ENCODE data around the gene PLAA. TPM values are rescaled to one million over a fixed set of nuclear protein-coding genes. Genes with fewer than 3 reads are reported as not detected.

The PLAA gene
- total RNA-seq (16.8 TPM), polyA plus RNA-seq (ENCODE audit: insufficient read depth in 1 of 8, insufficient read length in 8 of 8, low replicate concordance in 1 of 8) (10 to 100 TPM; 20.7 to 33.4 (median 29.7) TPM)
- long read RNA-seq, donor 1, full-length matches to known transcripts, result 4 of 4 reads
- long read RNA-seq, donor 1, partial matches to known transcripts, result 0 of 4 reads
- long read RNA-seq, donor 1, other reads (novel, unspliced or antisense), result 0 of 4 reads
- long read RNA-seq, donor 2, result 0 reads
- long read RNA-seq, donor 3, full-length matches to known transcripts, result 10 of 10 reads
- long read RNA-seq, donor 3, partial matches to known transcripts, result 0 of 10 reads
- long read RNA-seq, donor 3, other reads (novel, unspliced or antisense), result 0 of 10 reads
- long read RNA-seq, donor 4, full-length matches to known transcripts, result 2 of 2 reads
- long read RNA-seq, donor 4, partial matches to known transcripts, result 0 of 2 reads
- long read RNA-seq, donor 4, other reads (novel, unspliced or antisense), result 0 of 2 reads
- long read RNA-seq, donor 5, full-length matches to known transcripts, result 7 of 7 reads
- long read RNA-seq, donor 5, partial matches to known transcripts, result 0 of 7 reads
- long read RNA-seq, donor 5, other reads (novel, unspliced or antisense), result 0 of 7 reads
- long read RNA-seq, donor 6, full-length matches to known transcripts, result 8 of 14 reads
- long read RNA-seq, donor 6, partial matches to known transcripts, result 6 of 14 reads
- long read RNA-seq, donor 6, other reads (novel, unspliced or antisense), result 0 of 14 reads
- long read RNA-seq, donor 7, full-length matches to known transcripts, result 3 of 3 reads
- long read RNA-seq, donor 7, partial matches to known transcripts, result 0 of 3 reads
- long read RNA-seq, donor 7, other reads (novel, unspliced or antisense), result 0 of 3 reads
- long read RNA-seq, donor 8, full-length matches to known transcripts, result 6 of 6 reads
- long read RNA-seq, donor 8, partial matches to known transcripts, result 0 of 6 reads
- long read RNA-seq, donor 8, other reads (novel, unspliced or antisense), result 0 of 6 reads
- long read RNA-seq, donor 9, full-length matches to known transcripts, result 2 of 2 reads
- long read RNA-seq, donor 9, partial matches to known transcripts, result 0 of 2 reads
- long read RNA-seq, donor 9, other reads (novel, unspliced or antisense), result 0 of 2 reads
- long read RNA-seq, donor 10, full-length matches to known transcripts, result 5 of 13 reads
- long read RNA-seq, donor 10, partial matches to known transcripts, result 8 of 13 reads
- long read RNA-seq, donor 10, other reads (novel, unspliced or antisense), result 0 of 13 reads
- long read RNA-seq, donor 11, full-length matches to known transcripts, result 9 of 9 reads
- long read RNA-seq, donor 11, partial matches to known transcripts, result 0 of 9 reads
- long read RNA-seq, donor 11, other reads (novel, unspliced or antisense), result 0 of 9 reads

DNA sequence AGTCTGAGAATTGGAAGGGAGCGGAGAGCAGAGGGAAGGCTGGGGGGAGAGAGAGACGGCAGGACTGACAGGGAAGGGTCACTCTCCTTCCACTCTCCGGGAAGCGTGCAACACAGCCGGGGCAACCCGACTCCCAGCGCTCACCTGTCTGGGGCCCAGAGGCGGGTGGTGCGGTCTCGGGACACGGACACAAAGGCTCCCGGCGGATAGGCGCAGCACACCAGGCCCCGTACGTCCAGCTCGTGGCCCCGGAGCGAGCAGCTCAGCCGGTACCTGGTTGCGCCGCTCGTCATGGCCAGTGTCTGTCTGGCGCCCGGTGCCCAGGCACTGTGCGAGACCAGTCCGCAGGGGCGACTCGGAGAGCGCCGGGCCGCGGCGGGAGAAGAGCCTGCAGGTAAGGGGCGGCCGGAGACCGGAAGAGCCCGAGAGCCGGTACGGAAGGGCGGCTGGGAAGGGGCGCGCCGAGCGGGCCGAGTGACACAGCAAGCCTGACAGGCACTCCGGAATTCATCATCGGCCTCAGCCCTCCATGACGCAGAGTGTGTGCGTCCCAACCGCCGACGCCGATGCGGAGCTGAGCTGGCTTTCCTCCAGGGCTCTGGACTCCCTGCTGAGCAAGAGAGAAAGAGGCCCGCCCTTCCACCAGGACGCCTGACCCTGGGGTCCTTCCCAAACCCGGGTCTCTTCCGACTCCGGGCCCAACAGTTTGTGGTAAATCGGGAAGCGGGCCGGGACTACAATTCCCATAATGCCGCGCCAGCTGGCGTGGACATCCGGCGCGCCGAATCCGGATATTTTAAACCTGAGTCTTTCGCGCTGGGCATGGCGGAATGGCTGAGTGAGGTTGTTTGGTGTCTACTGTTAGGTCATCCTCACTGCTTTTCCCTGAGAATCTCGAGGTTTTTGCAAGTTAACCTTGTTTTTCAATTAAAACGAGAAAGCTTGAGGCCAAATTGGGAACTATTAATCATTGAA lies at the start of gene PLAA:
Gene PLAA, minus strand, starts transcription at position 490 of the 975 bp plus-strand sequence. Its CDS starts 197 bp downstream, at position 293.
- no peaks in the 10 kb centered on the region for H3K27me3 ChIP-seq (ENCODE audit: control insufficient read depth, insufficient read depth, low read length)
- H3K9me3 ChIP-seq (replicated peaks; ENCODE audit: control insufficient read depth, low read depth, low read length), result no peaks in the 10 kb centered on the region
- no peaks in the 10 kb centered on the region for H3K36me3 ChIP-seq (ENCODE audit: control insufficient read depth, insufficient read depth, low read length)
- peak within 1 kb of the TSS; percentile 99 for H3K27ac ChIP-seq (ENCODE audit: low read length)
- peak; percentile 97 for DNase-seq
- WGBS (ENCODE audit: insufficient coverage), result under 1% methylated on average over 74 of the region's 76 CpGs
- H3K4me1 ChIP-seq (ENCODE audit: control insufficient read depth, insufficient read depth, low read length), result peaks cover 9% of the 10 kb centered on the region
- H3K4me3 ChIP-seq (ENCODE audit: low read length), result peak within 1 kb of the TSS; percentile 99

DNA sequence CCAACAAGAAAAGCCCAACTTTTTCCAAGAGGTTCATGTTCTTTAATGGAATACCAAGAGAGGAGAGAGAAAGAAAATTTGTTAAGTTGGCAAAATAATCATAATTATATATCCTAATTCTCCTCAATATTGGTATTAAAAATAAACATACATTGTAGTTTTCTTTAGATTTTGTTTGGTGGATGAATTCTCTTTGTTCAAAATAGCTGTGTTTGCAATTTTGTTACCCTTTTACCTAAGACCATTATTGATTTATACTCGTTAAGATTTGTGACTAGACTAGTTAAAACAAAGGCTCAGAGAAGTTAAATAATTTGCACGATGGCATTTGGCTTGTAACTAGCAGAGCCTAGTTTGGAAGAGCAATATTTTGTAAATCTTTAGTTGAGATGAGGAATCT lies 48.8 kb upstream of the PLAA start:
- DNase-seq, result no peak
- peaks cover 2% of the 10 kb centered on the region for H3K36me3 ChIP-seq (ENCODE audit: control insufficient read depth, insufficient read depth, low read length)
- no CpG with 5 or more reads among the region's 2 CpGs for WGBS (ENCODE audit: insufficient coverage)

DNA sequence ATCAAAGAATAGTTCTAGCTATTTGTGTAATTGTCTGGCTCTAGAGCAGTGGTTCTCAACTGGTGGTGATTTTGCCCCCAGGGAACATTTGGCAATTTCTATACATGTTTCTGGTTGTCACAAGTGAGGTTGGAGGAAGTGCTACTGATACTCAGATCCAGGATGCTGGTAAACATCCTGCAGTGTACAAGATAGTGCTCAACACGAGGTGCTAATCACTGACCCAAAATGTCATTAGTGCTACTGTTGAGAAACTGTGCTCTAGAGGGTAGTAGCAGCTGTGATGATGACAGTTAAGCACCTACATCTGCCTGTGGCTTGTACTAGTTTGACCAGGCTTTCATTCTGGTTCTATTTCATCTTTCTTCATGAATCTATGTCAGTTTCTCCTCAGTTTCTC lies 36.3 kb upstream of the PLAA start:
- WGBS (ENCODE audit: insufficient coverage), result no CpG with 5 or more reads among the region's 1 CpG
- Histone ChIP-seq H3K27ac (ENCODE audit: low read length) (no peak overlapping the region), H3K4me1 (ENCODE audit: control insufficient read depth, insufficient read depth, low read length) (no peaks in the 10 kb centered on the region), H3K36me3 (ENCODE audit: control insufficient read depth, insufficient read depth, low read length) (peaks cover 9% of the 10 kb centered on the region), H3K4me3 (ENCODE audit: low read length) (no peak overlapping the region), H3K27me3 (ENCODE audit: control insufficient read depth, insufficient read depth, low read length) (no peaks in the 10 kb centered on the region), H3K9me3 (replicated peaks; ENCODE audit: control insufficient read depth, low read depth, low read length) (no peaks in the 10 kb centered on the region)
- DNase-seq, result no peak

More for the DNA sequence above, 48.8 kb upstream of the PLAA start:
- Histone ChIP-seq H3K4me1 (ENCODE audit: control insufficient read depth, insufficient read depth, low read length) (no peaks in the 10 kb centered on the region), H3K27ac (ENCODE audit: low read length) (no peak overlapping the region), H3K4me3 (ENCODE audit: low read length) (no peak overlapping the region), H3K9me3 (replicated peaks; ENCODE audit: control insufficient read depth, low read depth, low read length) (no peaks in the 10 kb centered on the region), H3K27me3 (ENCODE audit: control insufficient read depth, insufficient read depth, low read length) (no peaks in the 10 kb centered on the region)

GRCh38 chr9:26975728-26976707 lies 29.0 kb upstream of the PLAA start:
- H3K4me3 ChIP-seq (ENCODE audit: low read length), result no peak overlapping the region
- H3K4me1 ChIP-seq (ENCODE audit: control insufficient read depth, insufficient read depth, low read length), result no peaks in the 10 kb centered on the region
- no peaks in the 10 kb centered on the region for H3K27me3 ChIP-seq (ENCODE audit: control insufficient read depth, insufficient read depth, low read length)
- peak; percentile 42 for DNase-seq
- H3K36me3 ChIP-seq (ENCODE audit: control insufficient read depth, insufficient read depth, low read length), result peaks cover 4% of the 10 kb centered on the region
- WGBS (ENCODE audit: insufficient coverage), result 89% methylated on average over 10 of the region's 18 CpGs
- no peak overlapping the region for H3K27ac ChIP-seq (ENCODE audit: low read length)
- no peaks in the 10 kb centered on the region for H3K9me3 ChIP-seq (replicated peaks; ENCODE audit: control insufficient read depth, low read depth, low read length)

- Histone ChIP-seq H3K4me3 (ENCODE audit: low read length) (no peak overlapping the region), H3K27me3 (ENCODE audit: control insufficient read depth, insufficient read depth, low read length) (no peaks in the 10 kb centered on the region), H3K36me3 (ENCODE audit: control insufficient read depth, insufficient read depth, low read length) (peaks cover 4% of the 10 kb centered on the region), H3K27ac (ENCODE audit: low read length) (no peak overlapping the region), H3K4me1 (ENCODE audit: control insufficient read depth, insufficient read depth, low read length) (no peaks in the 10 kb centered on the region), H3K9me3 (replicated peaks; ENCODE audit: control insufficient read depth, low read depth, low read length) (no peaks in the 10 kb centered on the region)
- WGBS (ENCODE audit: insufficient coverage), result 81% methylated on average over 3 of the region's 4 CpGs
- DNase-seq, result no peak
Measured at GRCh38 chr9:26974927-26975326, 27.9 kb upstream of the PLAA start.

DNA sequence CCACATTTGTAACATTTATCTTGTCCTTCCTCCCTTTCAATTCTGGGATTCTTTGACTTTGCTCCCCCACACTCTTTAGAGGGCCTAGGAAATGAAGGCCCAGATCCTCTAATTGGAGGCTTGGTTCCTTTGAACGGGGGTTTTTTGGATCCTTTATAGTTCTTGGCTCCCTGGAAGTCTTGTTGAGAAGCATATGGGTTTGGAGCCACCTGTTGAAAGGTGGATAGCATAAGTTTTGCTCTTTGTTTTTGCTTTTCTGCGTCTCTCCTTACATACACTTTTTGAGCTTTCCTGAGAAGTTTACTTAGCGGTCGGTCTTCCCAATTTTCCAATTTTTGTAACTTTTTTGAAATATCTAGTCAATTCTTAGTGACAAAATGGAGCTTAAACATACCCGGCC lies 26.9 kb upstream of the PLAA start:
- no CpG with 5 or more reads among the region's 5 CpGs for WGBS (ENCODE audit: insufficient coverage)

GRCh38 chr9:26971721-26972120 lies 24.7 kb upstream of the PLAA start:
- H3K9me3 ChIP-seq (replicated peaks; ENCODE audit: control insufficient read depth, low read depth, low read length), result no peaks in the 10 kb centered on the region
- H3K27me3 ChIP-seq (ENCODE audit: control insufficient read depth, insufficient read depth, low read length), result no peaks in the 10 kb centered on the region
- H3K4me3 ChIP-seq (ENCODE audit: low read length), result no peak overlapping the region
- H3K4me1 ChIP-seq (ENCODE audit: control insufficient read depth, insufficient read depth, low read length), result no peaks in the 10 kb centered on the region
- H3K27ac ChIP-seq (ENCODE audit: low read length), result no peak overlapping the region
- no CpG with 5 or more reads among the region's 1 CpG for WGBS (ENCODE audit: insufficient coverage)
- peaks cover 4% of the 10 kb centered on the region for H3K36me3 ChIP-seq (ENCODE audit: control insufficient read depth, insufficient read depth, low read length)
- DNase-seq, result no peak

More for the DNA sequence above, 26.9 kb upstream of the PLAA start:
- H3K9me3 ChIP-seq (replicated peaks; ENCODE audit: control insufficient read depth, low read depth, low read length), result no peaks in the 10 kb centered on the region
- no peaks in the 10 kb centered on the region for H3K4me1 ChIP-seq (ENCODE audit: control insufficient read depth, insufficient read depth, low read length)
- no peaks in the 10 kb centered on the region for H3K27me3 ChIP-seq (ENCODE audit: control insufficient read depth, insufficient read depth, low read length)
- H3K4me3 ChIP-seq (ENCODE audit: low read length), result no peak overlapping the region
- no peak overlapping the region for H3K27ac ChIP-seq (ENCODE audit: low read length)
- peaks cover 4% of the 10 kb centered on the region for H3K36me3 ChIP-seq (ENCODE audit: control insufficient read depth, insufficient read depth, low read length)
- DNase-seq, result no peak

- H3K9me3 ChIP-seq (replicated peaks; ENCODE audit: control insufficient read depth, low read depth, low read length), result no peaks in the 10 kb centered on the region
- WGBS (ENCODE audit: insufficient coverage), result 40% methylated on average over 1 of the region's 6 CpGs
Measured at GRCh38 chr9:26956860-26957233, 9.8 kb upstream of the PLAA start.

More at GRCh38 chr9:26956860-26957233, 9.8 kb upstream of the PLAA start:
- DNase-seq, result no peak
- Histone ChIP-seq H3K4me1 (ENCODE audit: control insufficient read depth, insufficient read depth, low read length) (peaks cover 2% of the 10 kb centered on the region), H3K27ac (ENCODE audit: low read length) (peak overlapping the region; percentile 99), H3K4me3 (ENCODE audit: low read length) (peak overlapping the region; percentile 81), H3K27me3 (ENCODE audit: control insufficient read depth, insufficient read depth, low read length) (no peaks in the 10 kb centered on the region), H3K36me3 (ENCODE audit: control insufficient read depth, insufficient read depth, low read length) (peaks cover under 1% of the 10 kb centered on the region)
